GM12878 (cell line): ENCODE results near the gene HBZ. TPM values are rescaled to one million over a fixed set of nuclear protein-coding genes. Genes with fewer than 3 reads are reported as not detected.
"Not testable (repeated sequence)": the region's sequence is repeated elsewhere in the genome, so short reads cannot be mapped to it uniquely, and the experiment has no call there.

Experiments
- ATAC-seq: fragments of 200-7000 bp; cut with Tn5 transposase; 3 replicates; pipeline ENCODE4 v1.9.1; 2020; ENCODE audit warnings: mild to moderate bottlenecking, moderate library complexity
- BruUV-seq: library from RNA; stranded (reverse); fragments of 400-500 nt; replicated peaks from 2 replicates; lab custom pipeline; 2021; lab: Mats Ljungman, UMichigan
- CTCF ChIA-PET: fragments of 300-600 bp; sonication (Branson Sonifier 250); formaldehyde crosslinking; extraction: SDS; loops from one replicate; lab custom pipeline; 2021; ENCODE audit warnings: inconsistent platforms; lab: Yijun Ruan, JAX
- POLR2A ChIA-PET: fragments of 350-600 bp; formaldehyde crosslinking; extraction: SDS; loops from one replicate; lab custom pipeline; 2021; ENCODE audit warnings: inconsistent platforms; lab: Charles Lee
- RAD21 ChIA-PET: fragments of 300-600 bp; sonication (Branson Sonifier 250); formaldehyde crosslinking; loops from one replicate; lab custom pipeline; 2023; ENCODE audit warnings: antibody characterized with exemption; ENCODE audit not compliant: unreplicated experiment; lab: Charles Lee
- SMC1A ChIA-PET: fragments of 300-600 bp; sonication (Branson Sonifier 250); formaldehyde crosslinking; loops from one replicate; lab custom pipeline; 2023; ENCODE audit not compliant: unreplicated experiment, uncharacterized antibody; lab: Charles Lee
- DNase-seq: peaks from one replicate; pipeline ENCODE4 v3.0.0-alpha.2; 2011; ENCODE audit warnings: low read depth, low spot score
- FAIRE-seq: peaks from 3 replicates; lab custom pipeline; 2011; peaks lifted over from hg19 to GRCh38; lab: Jason Lieb, UNC
- H2AFZ ChIP-seq: 2 replicates; pipeline ENCODE4 v1.6.0; 2011; ENCODE audit warnings: low read depth, low read length, control low read depth; ENCODE audit not compliant: control insufficient read depth
- H3K27ac ChIP-seq: 2 replicates; pipeline ENCODE4 v1.5.1; 2011; ENCODE audit warnings: control low read depth; ENCODE audit not compliant: control insufficient read depth, insufficient read depth
- H3K27me3 ChIP-seq, 2 experiments: replicated peaks in 1 of 2; 2 replicates each; pipeline versions ENCODE4 v1.6.0 to v1.6.1; 2011; ENCODE audit warnings: low read length in 1 of 2; ENCODE audit not compliant: control insufficient read depth in 2 of 2, insufficient read depth in 2 of 2
- H3K36me3 ChIP-seq, 2 experiments: 2 replicates each; pipeline ENCODE4 v1.5.1; 2011; ENCODE audit warnings: low read length in 1 of 2; ENCODE audit not compliant: control insufficient read depth in 2 of 2, insufficient read depth in 2 of 2
- H3K4me1 ChIP-seq: 2 replicates; pipeline ENCODE4 v1.6.1; 2011; ENCODE audit warnings: mild to moderate bottlenecking, low read length, moderate library complexity, mixed read lengths; ENCODE audit not compliant: control insufficient read depth, insufficient read depth
- H3K4me2 ChIP-seq: 2 replicates; pipeline ENCODE4 v1.6.0; 2011; ENCODE audit warnings: control low read depth; ENCODE audit not compliant: control insufficient read depth, insufficient read depth
- H3K4me3 ChIP-seq: fragments of 200-600 bp; sonication (generic); 2 replicates; pipeline ENCODE4 v1.5.1; 2016
- H3K79me2 ChIP-seq: 2 replicates; pipeline ENCODE4 v1.6.0; 2011; ENCODE audit warnings: low read length; ENCODE audit not compliant: control insufficient read depth, insufficient read depth
- H3K9ac ChIP-seq: 2 replicates; pipeline ENCODE4 v1.8.0; 2011; ENCODE audit warnings: low read length, control low read depth, mixed read lengths; ENCODE audit not compliant: control insufficient read depth, insufficient read depth
- H3K9me3 ChIP-seq: replicated peaks from 3 replicates; pipeline ENCODE4 v1.5.1; 2011; ENCODE audit warnings: mild to moderate bottlenecking, low read length; ENCODE audit not compliant: control insufficient read depth, insufficient read depth
- H4K20me1 ChIP-seq: 2 replicates; pipeline ENCODE4 v1.6.0; 2011; ENCODE audit not compliant: control insufficient read depth, insufficient read depth
- PRDM15 ChIP-seq: fragments of 450-650 bp; formaldehyde crosslinking; IDR thresholded peaks from 2 replicates; pipeline ENCODE4 v1.4.0; 2020; ENCODE audit warnings: mild to moderate bottlenecking, moderate library complexity
- WGBS: methylation state at CpG from one replicate; pipeline ENCODE4 v1.1.6; 2016; ENCODE audit warnings: low lambda C conversion rate; ENCODE audit not compliant: insufficient replicate concordance, insufficient coverage; ENCODE audit errors: missing lambda C conversion rate; 5-methylcytosine and 5-hydroxymethylcytosine counted together
- in situ Hi-C: fragments of 300-500 bp; cut with MboI; formaldehyde crosslinking; loops from 9 replicates; pipeline ENCODE4 v1.14.3; 2018; ENCODE audit warnings: mixed read lengths
- intact Hi-C: fragments of 100-400 bp; cut with micrococcal nuclease; formaldehyde crosslinking; loops from one replicate; pipeline ENCODE4 v1.14.2; 2022; ENCODE audit not compliant: unreplicated experiment
- polyA plus RNA-seq, 11 experiments: library from polyadenylated mRNA; depleted of rRNA in 4 of 11; unstranded in 6 of 11; stranded (reverse) in 5 of 11; fragments of >200 nt; fragmentation: Nextera tagmentation in 4 of 11; fragmentation: Illumina TruSeq in 1 of 11; extraction: Ambion mirVana in 4 of 11; extraction: Trizol in 1 of 11; gene quantifications; 1 replicate in 1 of 11; 2 replicates in 10 of 11; pipeline versions ENCODE4 v1.2.1 to v1.2.3, GENCODE V29; 2011 to 2016; ENCODE audit warnings: inconsistent platforms in 2 of 11, missing spikeins in 2 of 11, low read depth in 1 of 11
- total RNA-seq, 4 experiments: library from RNA; depleted of rRNA in 3 of 4; stranded (reverse); fragments of >200 nt in 3 of 4; fragmentation: Illumina TruSeq in 1 of 4; extraction: Trizol in 1 of 4; gene quantifications; 2 replicates each; pipeline versions ENCODE4 v1.2.1 to v1.2.3, GENCODE V29; 2013 to 2021

The HBZ gene
- total and polyA plus RNA-seq, 10 of the 15 experiments (the other 5 are each of a cell fraction or from before 2014, with no cell fraction given): 0.49 TPM; not detected in 9

GRCh38 chr16:162271-162991 lies 10.0 kb downstream of the HBZ start (continued):
- no peak for TF ChIP-seq PRDM15 (CRISPR knock-in tag)

GRCh38 chr16:163139-163538 lies 10.7 kb downstream of the HBZ start:
- 62% methylated on average over 4 of the region's 10 CpGs for WGBS
- POLR2A ChIA-PET, FAIRE-seq: not testable (repeated sequence)

GRCh38 chr16:163696-164095 lies 11.3 kb downstream of the HBZ start:
- peak; percentile 50 for ATAC-seq
- in situ Hi-C loops, DNase-seq, H3K9ac ChIP-seq, H3K36me3 ChIP-seq, intact Hi-C loops, BruUV-seq, H2AFZ ChIP-seq, SMC1A ChIA-PET, POLR2A ChIA-PET, H4K20me1 ChIP-seq, FAIRE-seq, H3K4me3 ChIP-seq, RAD21 ChIA-PET, H3K79me2 ChIP-seq, H3K4me2 ChIP-seq, H3K4me1 ChIP-seq, CTCF ChIA-PET, H3K27ac ChIP-seq, H3K9me3 ChIP-seq: not testable (repeated sequence)
- WGBS: 65% methylated on average over 3 of the region's 3 CpGs
- H3K27me3 ChIP-seq: peaks cover 9 to 24% of the 10 kb centered on the region in 2 experiments

More at GRCh38 chr16:163139-163538, 10.7 kb downstream of the HBZ start:
- ATAC-seq, H3K9ac ChIP-seq, H3K79me2 ChIP-seq, SMC1A ChIA-PET, BruUV-seq, H3K36me3 ChIP-seq, H4K20me1 ChIP-seq, H3K4me1 ChIP-seq, H3K9me3 ChIP-seq, CTCF ChIA-PET, H2AFZ ChIP-seq, intact Hi-C loops, H3K4me3 ChIP-seq, DNase-seq, in situ Hi-C loops, RAD21 ChIA-PET, H3K4me2 ChIP-seq, H3K27ac ChIP-seq: not testable (repeated sequence)
- H3K27me3 ChIP-seq: peaks cover 9 to 19% of the 10 kb centered on the region in 2 experiments

- H3K79me2 ChIP-seq, H3K4me3 ChIP-seq, H3K4me2 ChIP-seq, H3K9ac ChIP-seq, SMC1A ChIA-PET, RAD21 ChIA-PET, DNase-seq, H2AFZ ChIP-seq, H3K4me1 ChIP-seq, H4K20me1 ChIP-seq, POLR2A ChIA-PET, BruUV-seq, H3K36me3 ChIP-seq, intact Hi-C loops, CTCF ChIA-PET, in situ Hi-C loops, H3K9me3 ChIP-seq, H3K27ac ChIP-seq: not testable (repeated sequence)
- ATAC-seq (peak; percentile 26), FAIRE-seq (peak; percentile 52)
- WGBS: no CpG with 5 or more reads among the region's 80 CpGs
- peaks cover 9 to 24% of the 10 kb centered on the region in 2 experiments for H3K27me3 ChIP-seq
These were observed 11.8 kb downstream of the HBZ start for GRCh38 chr16:164134-164823.
